ENCODE data around the gene PLBD1.

Gene PLBD1

DNA sequence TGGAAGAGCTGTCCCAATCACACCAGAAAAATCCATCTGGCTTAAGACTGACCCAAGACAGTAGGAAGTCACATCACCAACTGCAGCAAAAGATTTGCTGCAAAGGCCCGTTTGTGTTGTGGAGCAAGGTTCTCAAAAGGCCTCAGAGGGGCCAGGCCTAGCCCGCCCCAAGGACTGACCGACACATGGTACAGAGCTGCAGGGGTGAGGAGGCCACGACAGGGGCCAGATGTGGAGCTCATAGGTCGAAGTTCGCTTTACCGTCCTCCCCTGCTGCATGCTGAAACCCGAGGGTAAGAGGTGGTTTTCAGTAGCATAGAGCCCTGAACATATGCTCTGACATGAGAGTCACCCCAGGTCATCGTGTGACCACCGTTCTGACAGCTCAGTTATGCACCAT is 35.5 kb downstream of the PLBD1 start:
- no peak for TF ChIP-seq ZFX (IDR thresholded peaks at IDR 0.05; ENCODE audit: borderline replicate concordance)
- TF ChIP-seq, protein P1, sequence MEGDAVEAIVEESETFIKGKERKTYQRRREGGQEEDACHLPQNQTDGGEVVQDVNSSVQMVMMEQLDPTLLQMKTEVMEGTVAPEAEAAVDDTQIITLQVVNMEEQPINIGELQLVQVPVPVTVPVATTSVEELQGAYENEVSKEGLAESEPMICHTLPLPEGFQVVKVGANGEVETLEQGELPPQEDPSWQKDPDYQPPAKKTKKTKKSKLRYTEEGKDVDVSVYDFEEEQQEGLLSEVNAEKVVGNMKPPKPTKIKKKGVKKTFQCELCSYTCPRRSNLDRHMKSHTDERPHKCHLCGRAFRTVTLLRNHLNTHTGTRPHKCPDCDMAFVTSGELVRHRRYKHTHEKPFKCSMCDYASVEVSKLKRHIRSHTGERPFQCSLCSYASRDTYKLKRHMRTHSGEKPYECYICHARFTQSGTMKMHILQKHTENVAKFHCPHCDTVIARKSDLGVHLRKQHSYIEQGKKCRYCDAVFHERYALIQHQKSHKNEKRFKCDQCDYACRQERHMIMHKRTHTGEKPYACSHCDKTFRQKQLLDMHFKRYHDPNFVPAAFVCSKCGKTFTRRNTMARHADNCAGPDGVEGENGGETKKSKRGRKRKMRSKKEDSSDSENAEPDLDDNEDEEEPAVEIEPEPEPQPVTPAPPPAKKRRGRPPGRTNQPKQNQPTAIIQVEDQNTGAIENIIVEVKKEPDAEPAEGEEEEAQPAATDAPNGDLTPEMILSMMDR (IDR thresholded peaks at IDR 0.05): no peak
- H3K27ac ChIP-seq: no peak overlapping the region

GRCh38 chr12:14525964-14526363 is 41.7 kb downstream of the PLBD1 start:
- no peak overlapping the region for H3K27ac ChIP-seq
- TF ChIP-seq ZFX (IDR thresholded peaks at IDR 0.05; ENCODE audit: borderline replicate concordance): no peak
- TF ChIP-seq, protein P1 (IDR thresholded peaks at IDR 0.05): no peak

DNA sequence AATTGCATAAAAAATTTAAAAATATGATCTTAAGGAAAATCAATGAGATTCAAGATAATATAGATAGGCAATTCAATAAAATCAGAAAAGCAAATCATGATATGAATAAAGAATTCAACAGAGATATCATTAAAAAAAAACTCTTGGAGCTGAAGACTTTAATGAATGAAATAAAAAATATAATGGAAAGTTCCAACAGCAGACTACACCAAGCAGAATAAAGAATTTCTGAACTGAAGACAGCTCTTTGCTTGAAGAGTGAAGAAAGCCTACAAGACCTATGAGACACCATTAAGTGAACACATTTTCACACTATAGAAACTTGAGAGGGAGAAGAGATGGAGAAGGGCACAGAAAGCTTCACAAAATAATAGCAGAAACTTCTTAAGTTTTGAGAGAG is 45.9 kb downstream of the PLBD1 start:
- TF ChIP-seq, protein P1 (IDR thresholded peaks at IDR 0.05): no peak
- TF ChIP-seq ZFX (IDR thresholded peaks at IDR 0.05; ENCODE audit: borderline replicate concordance): no peak
- H3K27ac ChIP-seq: no peak overlapping the region

GRCh38 chr12:14514946-14515345 is 52.7 kb downstream of the PLBD1 start:
- no peak overlapping the region; the same call in 1 of the 2 replicates for H3K27ac ChIP-seq
- TF ChIP-seq ZFX (IDR thresholded peaks at IDR 0.05; ENCODE audit: borderline replicate concordance): no peak
- TF ChIP-seq, protein P1 (IDR thresholded peaks at IDR 0.05): no peak

DNA sequence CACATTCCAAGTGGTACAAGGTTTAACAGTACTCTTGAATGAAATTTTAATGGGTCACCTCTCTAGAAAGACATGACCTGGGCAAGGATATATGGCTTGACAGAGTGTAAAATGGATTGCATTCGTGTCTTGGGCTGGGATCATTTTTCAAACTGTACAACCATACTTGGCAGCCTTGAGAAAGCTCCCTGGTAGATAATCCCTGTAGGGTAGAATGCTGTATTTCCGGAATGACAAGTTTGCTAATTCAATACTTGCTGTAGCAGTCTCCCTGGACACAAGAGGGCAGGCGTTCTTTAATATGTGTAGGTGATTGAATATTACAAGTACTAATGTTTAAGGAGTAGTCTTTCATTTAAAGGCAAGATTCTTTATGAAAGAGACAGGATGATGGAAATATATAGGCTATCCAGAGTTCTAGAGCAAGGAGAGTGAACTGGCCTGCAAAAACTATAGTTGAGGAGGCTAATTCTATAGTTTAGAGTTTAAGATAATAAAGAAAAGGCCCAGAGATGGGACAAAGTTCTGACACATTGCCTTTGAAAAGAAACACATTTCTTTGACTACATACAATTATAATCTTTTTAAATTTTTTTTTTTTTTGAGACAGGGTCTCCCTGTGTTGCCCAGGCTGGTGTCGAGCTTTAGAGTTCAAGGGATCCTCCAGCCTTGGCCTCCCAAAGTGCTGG is 53.4 kb downstream of the PLBD1 start:
- TF ChIP-seq, protein P1 (IDR thresholded peaks at IDR 0.05): peak; percentile 92
- TF ChIP-seq ZFX (IDR thresholded peaks at IDR 0.05; ENCODE audit: borderline replicate concordance): no peak
- H3K27ac ChIP-seq: peak overlapping the region; percentile 61

DNA sequence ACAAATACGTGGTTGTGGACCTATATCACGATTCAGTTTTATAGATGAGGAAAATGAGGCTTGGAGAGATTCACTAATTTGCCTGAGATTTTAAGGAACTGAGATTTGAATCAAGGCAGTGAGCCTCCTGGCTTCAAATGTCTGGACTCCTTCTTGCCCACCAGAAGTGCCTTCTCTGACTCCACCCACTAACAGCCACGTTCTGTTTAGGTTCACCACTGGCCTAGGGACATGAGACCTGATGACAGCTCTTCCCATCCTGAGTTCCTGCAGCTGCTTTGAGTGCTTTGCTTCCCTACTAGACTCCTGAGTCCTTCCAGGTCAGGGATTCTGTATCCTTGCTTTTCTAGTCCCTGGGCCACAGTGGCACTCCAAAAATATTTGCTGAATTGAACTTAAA is 57.1 kb downstream of the PLBD1 start:
- TF ChIP-seq, protein P1 (IDR thresholded peaks at IDR 0.05): no peak
- H3K27ac ChIP-seq: no peak overlapping the region

- TF ChIP-seq ZFX (IDR thresholded peaks at IDR 0.05; ENCODE audit: borderline replicate concordance): no peak
- TF ChIP-seq, protein P1 (IDR thresholded peaks at IDR 0.05): no peak
These were observed 61.8 kb downstream of the PLBD1 start for GRCh38 chr12:14505626-14506596.

More at GRCh38 chr12:14505626-14506596, 61.8 kb downstream of the PLBD1 start:
- no peak overlapping the region for H3K27ac ChIP-seq
